GM23248 (cell line): ENCODE measurements around the gene MYO16. TPM values are rescaled to one million over a fixed set of nuclear protein-coding genes. Genes with fewer than 3 reads are reported as not detected.

Source experiments
- DNase-seq: peaks from one replicate; pipeline ENCODE4 v3.0.0-alpha.2; 2015
- H2AFZ ChIP-seq: fragments of 200-600 bp; sonication (generic); 2 replicates; pipeline ENCODE4 v1.6.1; 2016; ENCODE audit warnings: antibody characterized with exemption
- H3F3A ChIP-seq: fragments of 200-600 bp; sonication (generic); 2 replicates; pipeline ENCODE4 v1.6.1; 2016; ENCODE audit warnings: mild to moderate bottlenecking, antibody characterized with exemption, mixed run types; ENCODE audit not compliant: insufficient read depth
- H3K27ac ChIP-seq: fragments of 200-600 bp; sonication (generic); 2 replicates; pipeline ENCODE4 v1.5.1; 2016; ENCODE audit warnings: mild to moderate bottlenecking
- H3K27me3 ChIP-seq: fragments of 200-600 bp; sonication (generic); replicated peaks from 2 replicates; pipeline ENCODE4 v1.6.1; 2016; ENCODE audit warnings: mild to moderate bottlenecking; ENCODE audit not compliant: insufficient read depth
- H3K36me3 ChIP-seq: fragments of 200-600 bp; sonication (generic); 2 replicates; pipeline ENCODE4 v1.6.1; 2016; ENCODE audit warnings: low read depth, mild to moderate bottlenecking
- H3K4me1 ChIP-seq: fragments of 200-600 bp; sonication (generic); 2 replicates; pipeline ENCODE4 v1.6.1; 2016; ENCODE audit warnings: mild to moderate bottlenecking; ENCODE audit not compliant: insufficient read depth
- H3K4me2 ChIP-seq: fragments of 200-600 bp; sonication (generic); one replicate; pipeline ENCODE4 v1.6.1; 2016; ENCODE audit warnings: mild to moderate bottlenecking; ENCODE audit not compliant: unreplicated experiment
- H3K4me3 ChIP-seq: fragments of 200-600 bp; sonication (generic); 2 replicates; pipeline ENCODE4 v1.5.1; 2016; ENCODE audit warnings: mild to moderate bottlenecking
- H3K79me2 ChIP-seq: fragments of 200-600 bp; sonication (generic); 2 replicates; pipeline ENCODE4 v1.6.1; 2016; ENCODE audit warnings: mild to moderate bottlenecking; ENCODE audit not compliant: insufficient read depth
- H3K9ac ChIP-seq: fragments of 200-600 bp; sonication (generic); 2 replicates; pipeline ENCODE4 v1.6.1; 2016; ENCODE audit warnings: mild to moderate bottlenecking
- H3K9me2 ChIP-seq: fragments of 200-600 bp; sonication (generic); 2 replicates; pipeline ENCODE4 v1.6.1; 2016; ENCODE audit warnings: mixed run types, mild to moderate bottlenecking, moderate library complexity; ENCODE audit not compliant: insufficient read depth
- H3K9me3 ChIP-seq: fragments of 200-600 bp; sonication (generic); one replicate; pipeline ENCODE4 v1.6.1; 2017; ENCODE audit warnings: low read depth
- H4K20me1 ChIP-seq: fragments of 200-600 bp; sonication (generic); 2 replicates; pipeline ENCODE4 v1.6.0; 2016; ENCODE audit not compliant: insufficient read depth
- EZH2 ChIP-seq: fragments of 200-600 bp; sonication (generic); IDR thresholded peaks from 2 replicates; pipeline ENCODE4 v1.6.1; 2018; ENCODE audit warnings: antibody characterized with exemption, mild to moderate bottlenecking; ENCODE audit not compliant: insufficient read depth, poor library complexity, severe bottlenecking
- EZH2phosphoT487 ChIP-seq: fragments of 200-600 bp; sonication (generic); IDR thresholded peaks from 2 replicates; pipeline ENCODE4 v1.6.1; 2018; ENCODE audit warnings: antibody characterized with exemption, moderate library complexity, mild to moderate bottlenecking, low read depth; ENCODE audit not compliant: insufficient read depth
- WGBS, 2 experiments: methylation state at CpG; one replicate each; pipeline ENCODE4 v1.1.6; 2015 to 2017; ENCODE audit warnings: low lambda C conversion rate in 2 of 2, low coverage in 1 of 2; ENCODE audit errors: missing lambda C conversion rate in 2 of 2; 5-methylcytosine and 5-hydroxymethylcytosine counted together
- in situ Hi-C: fragments of 300-500 bp; cut with MboI; formaldehyde crosslinking; loops from 2 replicates; pipeline ENCODE4 v1.15.0; 2020
- polyA plus RNA-seq: library from polyadenylated mRNA; unstranded; fragments of >200 nt; fragmentation: Nextera tagmentation; extraction: Ambion mirVana; gene quantifications from 2 replicates; pipeline ENCODE4 v1.2.1, GENCODE V29; 2016
- total RNA-seq: library from RNA; depleted of rRNA; stranded (reverse); fragments of >200 nt; shearing (Covaris generic); gene quantifications from 2 replicates; pipeline ENCODE4 v1.2.3, GENCODE V29; 2014

The MYO16 gene
- total and polyA plus RNA-seq, 2 experiments from 2014 or later = not detected

- peak overlapping the region; percentile 57 for H3K4me3 ChIP-seq
Measured at GRCh38 chr13:108915634-108916512, 286.5 kb downstream of the MYO16 start.

GRCh38 chr13:108917581-108917980, 288.2 kb downstream of the MYO16 start:
- WGBS, 2 experiments = 20 to 27% methylated on average over 3 of the region's 3 CpGs
- TF ChIP-seq EZH2phosphoT487 (no peak), EZH2 (no peak)
- peak; percentile 45 for DNase-seq

More at GRCh38 chr13:108915634-108916512, 286.5 kb downstream of the MYO16 start:
- no peak for TF ChIP-seq EZH2phosphoT487
- TF ChIP-seq EZH2 = no peak
- in situ Hi-C loops = no loop called here
- Histone ChIP-seq H3K79me2 (no peaks in the 10 kb centered on the region), H2AFZ (peak overlapping the region; percentile 78), H4K20me1 (no peaks in the 10 kb centered on the region), H3K36me3 (no peaks in the 10 kb centered on the region), H3K4me2 (peak overlapping the region; percentile 92), H3K27me3 (no peaks in the 10 kb centered on the region), H3K27ac (peak overlapping the region; percentile 19; the same call in 1 of the 2 replicates), H3F3A (0 out of 2 replicates have a peak, but pooled peaks cover 4% of the 10 kb centered on the region), H3K9me2 (no peaks in the 10 kb centered on the region), H3K9ac (peak overlapping the region; percentile 55), H3K9me3 (no peaks in the 10 kb centered on the region), H3K4me1 (peaks cover 17% of the 10 kb centered on the region)
- peak; percentile 72 for DNase-seq
- 86 to 88% methylated on average over 9 of the region's 9 CpGs for WGBS, 2 experiments

GRCh38 chr13:108919036-108919907, 289.9 kb downstream of the MYO16 start:
- no peak overlapping the region for H3K27ac ChIP-seq
- H2AFZ ChIP-seq = no peak overlapping the region
- 0 out of 2 replicates have a peak, but pooled peaks cover 4% of the 10 kb centered on the region for H3F3A ChIP-seq
- no peaks in the 10 kb centered on the region for H3K36me3 ChIP-seq
- no peak overlapping the region for H3K4me2 ChIP-seq
- in situ Hi-C loops = no loop called here
- no peak overlapping the region for H3K9ac ChIP-seq
- WGBS, 2 experiments = 83 to 89% methylated on average over 11 of the region's 11 CpGs
- TF ChIP-seq EZH2phosphoT487 (no peak), EZH2 (no peak)
- DNase-seq = no peak
- no peak overlapping the region for H3K4me3 ChIP-seq
- no peaks in the 10 kb centered on the region for H3K79me2 ChIP-seq
- H3K9me2 ChIP-seq = no peaks in the 10 kb centered on the region
- no peaks in the 10 kb centered on the region for H4K20me1 ChIP-seq
- H3K4me1 ChIP-seq = peaks cover 17% of the 10 kb centered on the region
- H3K9me3 ChIP-seq = no peaks in the 10 kb centered on the region
- H3K27me3 ChIP-seq = peaks cover 13% of the 10 kb centered on the region; the same call in 1 of the 2 replicates

More at GRCh38 chr13:108917581-108917980, 288.2 kb downstream of the MYO16 start:
- Histone ChIP-seq H3F3A (0 out of 2 replicates have a peak, but pooled peaks cover 4% of the 10 kb centered on the region), H3K36me3 (no peaks in the 10 kb centered on the region), H3K4me2 (no peak overlapping the region), H3K4me1 (peaks cover 17% of the 10 kb centered on the region), H3K27ac (no peak overlapping the region), H3K9ac (no peak overlapping the region), H3K27me3 (0 out of 2 replicates have a peak, but pooled peaks cover 5% of the 10 kb centered on the region), H3K9me3 (no peaks in the 10 kb centered on the region), H2AFZ (no peak overlapping the region), H4K20me1 (no peaks in the 10 kb centered on the region), H3K4me3 (no peak overlapping the region), H3K9me2 (no peaks in the 10 kb centered on the region), H3K79me2 (no peaks in the 10 kb centered on the region)
- in situ Hi-C loops = no loop called here

GRCh38 chr13:108920137-108920536, 290.7 kb downstream of the MYO16 start:
- Histone ChIP-seq H3K4me3 (no peak overlapping the region), H2AFZ (no peak overlapping the region)
- in situ Hi-C loops = no loop called here

More at GRCh38 chr13:108920137-108920536, 290.7 kb downstream of the MYO16 start:
- H3K4me2 ChIP-seq = no peak overlapping the region
- no peaks in the 10 kb centered on the region for H3K9me2 ChIP-seq
- H3K27ac ChIP-seq = no peak overlapping the region
- DNase-seq = no peak
- TF ChIP-seq EZH2 (no peak), EZH2phosphoT487 (no peak)
- no peaks in the 10 kb centered on the region for H3K36me3 ChIP-seq
- no peak overlapping the region for H3K9ac ChIP-seq
- no peaks in the 10 kb centered on the region for H4K20me1 ChIP-seq
- 0 out of 2 replicates have a peak, but pooled peaks cover 4% of the 10 kb centered on the region for H3F3A ChIP-seq
- 67 to 71% methylated on average over 4 of the region's 4 CpGs for WGBS, 2 experiments
- no peaks in the 10 kb centered on the region for H3K79me2 ChIP-seq
- peaks cover 17% of the 10 kb centered on the region for H3K4me1 ChIP-seq
- H3K9me3 ChIP-seq = no peaks in the 10 kb centered on the region
- peaks cover 13% of the 10 kb centered on the region; the same call in 1 of the 2 replicates for H3K27me3 ChIP-seq
